ENCODE results near the gene ADCY4. TPM values are rescaled to one million over a fixed set of nuclear protein-coding genes. Genes with fewer than 3 reads are reported as not detected.

The ADCY4 gene
- total RNA-seq: 10 to 100 TPM; 10.6 to 14.8 TPM

DNA sequence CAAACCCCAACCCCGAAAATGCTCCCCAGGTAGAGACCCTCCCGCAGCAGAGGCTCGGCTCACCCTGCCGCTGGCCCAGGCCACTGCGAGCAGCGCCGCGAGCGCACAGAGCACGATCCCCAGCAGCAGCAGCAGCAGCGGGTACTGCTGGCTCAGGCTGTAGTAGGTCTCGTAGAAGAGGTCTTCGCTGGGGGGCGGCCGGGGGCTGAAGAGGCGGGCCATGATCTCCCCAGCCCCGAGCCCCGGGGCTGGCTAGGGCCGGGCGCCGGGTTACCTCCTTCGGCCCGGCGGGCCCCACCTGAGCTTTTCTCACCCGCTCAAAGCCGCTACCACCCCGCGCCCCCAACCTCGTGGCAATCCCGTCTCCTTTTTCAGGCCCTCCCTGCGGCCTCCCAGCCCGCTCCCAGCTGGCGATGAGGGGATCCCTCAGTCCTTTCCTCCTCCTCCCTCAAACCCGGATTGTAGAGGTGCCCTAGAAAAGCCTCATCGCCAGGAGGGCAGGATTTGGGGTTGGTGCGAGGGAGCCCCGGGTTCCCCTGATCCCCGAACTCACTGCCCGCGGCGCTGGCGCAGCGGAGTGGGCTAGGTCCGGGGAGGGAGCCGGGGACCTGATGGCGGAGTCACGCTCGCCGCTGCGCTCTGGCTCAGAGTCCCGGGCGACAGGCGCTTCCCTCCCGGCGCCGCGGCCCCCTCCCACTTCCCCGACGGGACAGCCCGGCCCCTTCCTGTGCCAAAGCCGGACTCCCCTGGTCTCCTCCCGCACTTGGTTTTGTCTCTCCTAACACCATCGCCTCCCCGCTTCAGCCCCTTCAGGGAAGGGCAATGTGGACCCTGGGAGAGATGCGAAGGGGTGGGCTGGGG is at the start of gene ADCY4:
Gene ADCY4 (minus strand): TSS at position 641 of the 861 bp plus-strand sequence. CDS start 419 bp downstream, at position 222.
- H3K9me3 ChIP-seq: no peaks in the 10 kb centered on the region
- peaks cover 49% of the 10 kb centered on the region for H3K4me1 ChIP-seq
- DNase-seq: no peak
- peak within 1 kb of the TSS in 1 of 4 donors; percentile 44 for H3K27ac ChIP-seq
- 12 to 22% methylated on average over 16 to 63 of the region's 65 CpGs for WGBS, 2 donors
- TF ChIP-seq, protein P1, sequence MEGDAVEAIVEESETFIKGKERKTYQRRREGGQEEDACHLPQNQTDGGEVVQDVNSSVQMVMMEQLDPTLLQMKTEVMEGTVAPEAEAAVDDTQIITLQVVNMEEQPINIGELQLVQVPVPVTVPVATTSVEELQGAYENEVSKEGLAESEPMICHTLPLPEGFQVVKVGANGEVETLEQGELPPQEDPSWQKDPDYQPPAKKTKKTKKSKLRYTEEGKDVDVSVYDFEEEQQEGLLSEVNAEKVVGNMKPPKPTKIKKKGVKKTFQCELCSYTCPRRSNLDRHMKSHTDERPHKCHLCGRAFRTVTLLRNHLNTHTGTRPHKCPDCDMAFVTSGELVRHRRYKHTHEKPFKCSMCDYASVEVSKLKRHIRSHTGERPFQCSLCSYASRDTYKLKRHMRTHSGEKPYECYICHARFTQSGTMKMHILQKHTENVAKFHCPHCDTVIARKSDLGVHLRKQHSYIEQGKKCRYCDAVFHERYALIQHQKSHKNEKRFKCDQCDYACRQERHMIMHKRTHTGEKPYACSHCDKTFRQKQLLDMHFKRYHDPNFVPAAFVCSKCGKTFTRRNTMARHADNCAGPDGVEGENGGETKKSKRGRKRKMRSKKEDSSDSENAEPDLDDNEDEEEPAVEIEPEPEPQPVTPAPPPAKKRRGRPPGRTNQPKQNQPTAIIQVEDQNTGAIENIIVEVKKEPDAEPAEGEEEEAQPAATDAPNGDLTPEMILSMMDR (IDR thresholded peaks at IDR 0.05): no peak
- peak in 2 of 3 donors; percentile 31 to 42 for TF ChIP-seq POLR2A (IDR thresholded peaks at IDR 0.05)
- intact Hi-C loops (cut with DNase I): loop anchor here (10.0 kb wide), 1 partner anchor 100 kb away; no protein-coding TSS in a partner anchor
- no peak for ATAC-seq
- H3K36me3 ChIP-seq (replicated peaks in 1 of 2; ENCODE audit: insufficient read depth in 1 of 2, low read depth in 2 of 2): no peaks in the 10 kb centered on the region
- no peak within 1 kb of the TSS for H3K4me3 ChIP-seq
- peaks cover 4 to 5% of the 10 kb centered on the region in 2 donors for H3K27me3 ChIP-seq

DNA sequence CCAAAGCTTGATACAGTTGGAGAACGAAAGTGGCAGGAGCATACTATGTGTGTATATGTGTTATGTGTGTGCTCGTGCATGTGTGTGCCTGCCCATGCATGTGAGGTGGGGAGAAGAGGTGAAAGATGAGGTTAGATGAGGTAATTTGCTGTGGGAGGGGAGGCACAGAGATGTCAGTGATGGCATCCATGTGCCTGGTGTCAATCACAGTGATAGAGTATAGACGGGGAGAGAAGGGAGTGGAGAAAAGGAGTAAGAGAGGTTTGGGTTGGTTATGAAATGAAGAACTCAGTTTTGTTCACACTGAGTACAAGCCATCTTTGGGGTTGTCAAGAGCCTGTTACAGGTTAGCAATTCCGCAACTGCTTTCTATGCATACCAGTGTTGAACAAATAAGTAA is 49.3 kb upstream of the ADCY4 start:
- no peak for DNase-seq
- peaks cover 11% of the 10 kb centered on the region for H3K4me1 ChIP-seq
- intact Hi-C loops (cut with DNase I): no loop called here
- H3K27me3 ChIP-seq: no peaks in the 10 kb centered on the region
- no peak overlapping the region for H3K4me3 ChIP-seq
- H3K27ac ChIP-seq: no peak overlapping the region
- no peak for TF ChIP-seq POLR2A (IDR thresholded peaks at IDR 0.05)
- TF ChIP-seq, protein P1 (IDR thresholded peaks at IDR 0.05): no peak
- WGBS, 2 donors: 82 to 84% methylated on average over 4 of the region's 4 CpGs
- no peak for ATAC-seq
- no peaks in the 10 kb centered on the region for H3K36me3 ChIP-seq (replicated peaks in 1 of 2; ENCODE audit: insufficient read depth in 1 of 2, low read depth in 2 of 2)
- H3K9me3 ChIP-seq: no peaks in the 10 kb centered on the region

DNA sequence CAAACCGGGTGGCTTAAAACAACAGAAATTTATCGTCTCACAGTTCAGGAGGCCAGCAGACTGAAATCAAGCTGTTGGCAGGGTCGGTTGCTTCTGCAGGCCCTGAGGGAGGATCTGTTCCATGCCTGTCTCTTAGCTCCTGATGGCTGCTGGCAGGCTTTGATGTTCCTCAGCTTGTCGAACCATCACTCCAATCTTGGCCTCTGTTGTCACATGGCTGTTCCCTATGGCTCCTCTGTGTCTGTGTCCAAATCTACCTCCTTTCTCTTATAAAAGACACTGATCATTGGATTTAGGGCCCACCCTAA is 47.1 kb upstream of the ADCY4 start:
- DNase-seq: no peak
- Histone ChIP-seq H3K27ac (no peak overlapping the region), H3K27me3 (no peaks in the 10 kb centered on the region), H3K4me3 (no peak overlapping the region), H3K4me1 (peaks cover 23% of the 10 kb centered on the region), H3K9me3 (no peaks in the 10 kb centered on the region), H3K36me3 (replicated peaks in 1 of 2; ENCODE audit: insufficient read depth in 1 of 2, low read depth in 2 of 2) (no peaks in the 10 kb centered on the region)
- 75 to 82% methylated on average over 4 of the region's 4 CpGs for WGBS, 2 donors
- no peak for ATAC-seq
- intact Hi-C loops (cut with DNase I): no loop called here
- no peak for TF ChIP-seq POLR2A (IDR thresholded peaks at IDR 0.05)
- TF ChIP-seq, protein P1 (IDR thresholded peaks at IDR 0.05): no peak

DNA sequence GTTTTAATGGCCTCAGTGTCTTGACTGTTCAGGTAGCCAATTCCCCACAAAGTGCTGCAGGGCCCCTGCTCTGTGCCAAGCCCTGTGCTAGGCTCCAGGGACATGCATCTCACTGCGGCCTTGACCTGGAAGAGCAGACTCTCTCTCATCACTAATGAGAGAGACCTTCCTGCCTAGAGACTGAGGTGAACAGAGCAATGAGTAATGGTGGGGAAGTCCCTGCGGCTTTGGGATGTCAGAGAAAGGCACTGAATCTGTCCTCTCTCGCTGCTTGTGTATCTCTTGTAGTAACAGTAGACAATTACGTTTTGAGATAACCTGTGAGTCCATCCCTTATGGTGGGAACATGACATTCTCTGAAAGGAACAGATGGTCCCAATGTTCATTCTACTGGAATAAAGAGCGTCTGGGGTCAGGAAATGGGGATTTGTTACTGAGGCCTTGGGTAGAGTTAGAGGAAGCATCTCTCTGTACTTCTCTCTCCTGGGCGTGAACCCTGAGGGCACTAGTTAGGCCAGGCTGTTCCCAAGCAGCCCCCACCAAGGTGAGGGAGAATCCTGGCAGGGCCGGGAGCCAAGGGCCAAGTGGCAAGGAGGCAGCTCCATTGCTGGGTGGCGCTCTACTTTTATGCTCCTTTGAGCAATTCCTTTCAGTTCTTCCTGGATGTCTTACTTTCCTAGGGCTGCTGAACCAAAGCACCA is 46.6 kb upstream of the ADCY4 start:
- ATAC-seq: no peak
- DNase-seq: no peak
- H3K9me3 ChIP-seq: no peaks in the 10 kb centered on the region
- no peaks in the 10 kb centered on the region for H3K36me3 ChIP-seq (replicated peaks in 1 of 2; ENCODE audit: insufficient read depth in 1 of 2, low read depth in 2 of 2)
- intact Hi-C loops (cut with DNase I): no loop called here
- WGBS, 2 donors: 80 to 81% methylated on average over 8 of the region's 8 CpGs
- no peak for TF ChIP-seq POLR2A (IDR thresholded peaks at IDR 0.05)
- TF ChIP-seq, protein P1 (IDR thresholded peaks at IDR 0.05): no peak
- no peak overlapping the region for H3K4me3 ChIP-seq
- no peak overlapping the region for H3K27ac ChIP-seq
- H3K27me3 ChIP-seq: no peaks in the 10 kb centered on the region
- peaks cover 20% of the 10 kb centered on the region for H3K4me1 ChIP-seq

All from body of pancreas (tissue), 4 donors.